ENCODE data around the gene PABPN1L. TPM values are rescaled to one million over a fixed set of nuclear protein-coding genes. Genes with fewer than 3 reads are reported as not detected.

Gene PABPN1L, protein sequence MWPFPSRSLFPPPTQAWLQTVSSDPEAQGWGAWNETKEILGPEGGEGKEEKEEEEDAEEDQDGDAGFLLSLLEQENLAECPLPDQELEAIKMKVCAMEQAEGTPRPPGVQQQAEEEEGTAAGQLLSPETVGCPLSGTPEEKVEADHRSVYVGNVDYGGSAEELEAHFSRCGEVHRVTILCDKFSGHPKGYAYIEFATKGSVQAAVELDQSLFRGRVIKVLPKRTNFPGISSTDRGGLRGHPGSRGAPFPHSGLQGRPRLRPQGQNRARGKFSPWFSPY
- not detected for total RNA-seq

DNA sequence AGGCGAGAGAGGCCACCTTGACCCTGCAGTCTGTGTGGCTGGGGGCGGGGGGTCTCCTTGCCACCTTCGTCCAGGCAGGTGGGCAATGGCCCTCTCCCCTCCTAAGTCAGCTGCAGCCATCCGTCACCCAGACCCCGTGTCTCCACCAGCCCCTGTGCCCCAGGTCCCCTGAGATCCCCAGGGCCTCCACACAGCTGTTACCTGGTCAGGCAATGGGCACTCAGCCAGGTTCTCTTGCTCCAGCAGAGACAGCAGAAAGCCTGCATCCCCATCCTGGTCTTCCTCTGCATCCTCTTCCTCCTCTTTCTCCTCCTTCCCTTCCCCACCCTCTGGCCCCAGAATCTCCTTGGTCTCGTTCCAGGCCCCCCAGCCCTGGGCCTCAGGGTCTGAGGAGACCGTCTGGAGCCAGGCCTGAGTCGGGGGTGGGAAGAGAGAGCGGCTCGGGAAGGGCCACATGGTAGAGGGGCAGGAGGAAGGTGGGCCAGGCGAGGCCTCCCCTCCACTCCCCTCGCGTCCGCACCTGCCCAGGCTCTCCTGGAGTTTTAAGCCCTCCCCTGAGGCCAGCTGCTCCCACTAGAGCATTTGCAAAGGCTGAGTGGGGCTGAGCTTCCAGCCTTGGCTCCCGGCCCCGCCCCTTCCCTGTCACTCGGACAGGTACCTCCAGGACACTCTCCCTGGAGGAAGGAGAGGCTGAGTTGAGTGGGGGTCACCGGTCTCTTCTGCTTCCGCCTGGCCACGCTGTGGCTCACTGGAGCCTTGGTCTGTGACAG lies at the start of gene PABPN1L:
Gene PABPN1L, minus strand, starts transcription at position 510 of the 770 bp plus-strand sequence. Its CDS starts 54 bp downstream, at position 456.
- TF ChIP-seq, protein P1, sequence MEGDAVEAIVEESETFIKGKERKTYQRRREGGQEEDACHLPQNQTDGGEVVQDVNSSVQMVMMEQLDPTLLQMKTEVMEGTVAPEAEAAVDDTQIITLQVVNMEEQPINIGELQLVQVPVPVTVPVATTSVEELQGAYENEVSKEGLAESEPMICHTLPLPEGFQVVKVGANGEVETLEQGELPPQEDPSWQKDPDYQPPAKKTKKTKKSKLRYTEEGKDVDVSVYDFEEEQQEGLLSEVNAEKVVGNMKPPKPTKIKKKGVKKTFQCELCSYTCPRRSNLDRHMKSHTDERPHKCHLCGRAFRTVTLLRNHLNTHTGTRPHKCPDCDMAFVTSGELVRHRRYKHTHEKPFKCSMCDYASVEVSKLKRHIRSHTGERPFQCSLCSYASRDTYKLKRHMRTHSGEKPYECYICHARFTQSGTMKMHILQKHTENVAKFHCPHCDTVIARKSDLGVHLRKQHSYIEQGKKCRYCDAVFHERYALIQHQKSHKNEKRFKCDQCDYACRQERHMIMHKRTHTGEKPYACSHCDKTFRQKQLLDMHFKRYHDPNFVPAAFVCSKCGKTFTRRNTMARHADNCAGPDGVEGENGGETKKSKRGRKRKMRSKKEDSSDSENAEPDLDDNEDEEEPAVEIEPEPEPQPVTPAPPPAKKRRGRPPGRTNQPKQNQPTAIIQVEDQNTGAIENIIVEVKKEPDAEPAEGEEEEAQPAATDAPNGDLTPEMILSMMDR (IDR thresholded peaks at IDR 0.05), result no peak
- no peaks in the 10 kb centered on the region for H3K27me3 ChIP-seq
- H3K4me3 ChIP-seq, result no peak within 1 kb of the TSS

DNA sequence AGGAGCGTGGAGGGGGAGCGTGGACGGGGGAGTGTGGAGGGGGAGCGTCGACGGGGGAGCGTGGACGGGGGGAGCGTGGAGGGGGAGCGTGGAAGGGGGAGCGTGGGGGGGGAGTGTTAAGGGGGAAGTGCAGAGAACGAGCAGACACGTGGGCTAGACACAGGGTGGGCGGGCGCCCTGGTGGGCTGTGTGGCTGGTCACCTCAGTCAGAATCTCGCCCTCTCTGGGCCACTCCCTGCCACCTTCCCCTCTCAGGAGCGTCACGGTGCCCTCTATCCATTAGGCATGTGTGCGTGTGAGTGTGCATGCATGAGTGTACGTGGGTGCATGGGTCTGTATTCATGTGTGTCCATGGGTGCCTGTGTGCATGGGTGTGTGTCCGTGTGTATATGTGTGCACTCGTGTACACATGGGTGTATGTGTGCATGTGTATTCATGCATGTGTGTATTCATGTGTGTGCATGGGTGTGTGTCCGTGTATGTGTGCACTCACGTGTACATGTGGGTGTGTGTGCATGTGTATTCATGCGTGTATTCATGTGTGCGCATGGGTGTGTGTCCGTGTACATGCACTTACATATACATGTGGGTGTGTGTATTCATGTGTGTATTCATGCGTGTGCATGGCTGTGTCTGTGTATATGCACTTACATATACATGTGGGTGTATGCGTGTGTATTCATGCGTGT lies 49.3 kb upstream of the PABPN1L start:
- Histone ChIP-seq H3K9me3 (no peaks in the 10 kb centered on the region), H3K27me3 (no peaks in the 10 kb centered on the region), H3K4me3 (no peak overlapping the region), H3K36me3 (no peaks in the 10 kb centered on the region), H3K4me1 (peaks cover 0 to 28% of the 10 kb centered on the region in 2 donors), H3K27ac (no peak overlapping the region)
- DNase-seq (ENCODE audit: low spot score), result no peak
- TF ChIP-seq, protein P1 (IDR thresholded peaks at IDR 0.05), result no peak

More for the DNA sequence above, at the start of gene PABPN1L:
- no peak within 1 kb of the TSS for H3K27ac ChIP-seq
- peaks cover 16% of the 10 kb centered on the region for H3K36me3 ChIP-seq
- peaks cover 0 to 7% of the 10 kb centered on the region in 2 donors for H3K4me1 ChIP-seq
- DNase-seq (ENCODE audit: low spot score), result no peak
- H3K9me3 ChIP-seq, result no peaks in the 10 kb centered on the region

DNA sequence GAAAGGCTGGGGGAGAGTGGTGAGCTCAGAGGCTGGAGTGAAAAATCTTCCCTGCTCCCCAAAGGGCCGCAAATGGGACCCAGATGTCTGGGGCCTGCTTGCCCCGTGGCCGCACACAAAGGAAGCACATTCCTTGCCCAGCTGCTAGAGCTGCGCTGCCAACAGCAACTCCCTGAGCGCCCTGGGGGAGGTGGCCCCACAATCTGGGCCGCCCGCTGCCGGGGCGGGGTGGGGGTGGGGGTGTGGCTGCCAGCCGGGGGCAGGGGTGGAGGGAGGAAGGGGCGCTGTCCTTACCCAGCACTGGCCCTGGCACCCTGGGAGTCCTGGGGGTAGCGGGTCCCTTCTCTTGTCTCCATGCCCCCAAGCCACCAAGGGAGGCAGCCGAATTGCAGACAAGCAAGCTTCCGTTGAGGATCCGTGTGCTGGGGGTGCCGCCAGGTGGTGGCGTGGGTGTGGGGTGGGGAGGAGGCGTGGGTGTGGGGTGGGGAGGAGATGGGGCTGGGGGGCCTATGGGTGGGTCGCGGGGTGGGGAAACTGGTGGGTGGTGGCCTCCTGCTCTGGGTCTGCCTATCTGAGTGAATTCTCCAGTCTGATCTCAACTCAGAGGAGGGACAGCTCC lies 48.4 kb upstream of the PABPN1L start:
- no peak overlapping the region for H3K4me3 ChIP-seq
- no peaks in the 10 kb centered on the region for H3K36me3 ChIP-seq
- no peaks in the 10 kb centered on the region for H3K9me3 ChIP-seq
- TF ChIP-seq, protein P1 (IDR thresholded peaks at IDR 0.05), result no peak
- peak overlapping the region in 1 of 2 donors; percentile 22 for H3K27ac ChIP-seq
- no peaks in the 10 kb centered on the region for H3K27me3 ChIP-seq
- H3K4me1 ChIP-seq, result peaks cover 0 to 28% of the 10 kb centered on the region in 2 donors
- DNase-seq (ENCODE audit: low spot score), result no peak

DNA sequence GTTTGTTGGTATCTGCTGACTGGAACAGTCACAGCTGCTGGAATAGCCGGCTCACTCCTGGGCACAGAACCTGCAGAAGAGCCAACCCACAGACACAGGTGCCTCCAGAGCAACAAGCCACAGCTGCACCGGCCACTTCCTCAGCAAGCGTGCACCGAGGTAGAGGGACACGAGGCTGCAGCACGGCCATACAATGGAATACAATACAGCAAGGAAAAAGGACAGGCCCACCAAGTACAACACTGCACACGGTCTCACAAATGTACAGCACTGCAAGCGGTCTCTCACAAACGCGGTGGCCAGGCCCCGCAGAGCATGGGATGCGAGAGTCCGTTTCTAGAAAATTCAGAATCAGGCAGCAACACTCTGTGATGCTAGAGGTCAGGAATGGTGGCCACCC lies 47.4 kb upstream of the PABPN1L start:
- Histone ChIP-seq H3K4me3 (no peak overlapping the region), H3K9me3 (no peaks in the 10 kb centered on the region), H3K36me3 (no peaks in the 10 kb centered on the region), H3K4me1 (peaks cover 0 to 37% of the 10 kb centered on the region in 2 donors), H3K27me3 (no peaks in the 10 kb centered on the region), H3K27ac (no peak overlapping the region)
- DNase-seq (ENCODE audit: low spot score), result no peak
- TF ChIP-seq, protein P1 (IDR thresholded peaks at IDR 0.05), result no peak

DNA sequence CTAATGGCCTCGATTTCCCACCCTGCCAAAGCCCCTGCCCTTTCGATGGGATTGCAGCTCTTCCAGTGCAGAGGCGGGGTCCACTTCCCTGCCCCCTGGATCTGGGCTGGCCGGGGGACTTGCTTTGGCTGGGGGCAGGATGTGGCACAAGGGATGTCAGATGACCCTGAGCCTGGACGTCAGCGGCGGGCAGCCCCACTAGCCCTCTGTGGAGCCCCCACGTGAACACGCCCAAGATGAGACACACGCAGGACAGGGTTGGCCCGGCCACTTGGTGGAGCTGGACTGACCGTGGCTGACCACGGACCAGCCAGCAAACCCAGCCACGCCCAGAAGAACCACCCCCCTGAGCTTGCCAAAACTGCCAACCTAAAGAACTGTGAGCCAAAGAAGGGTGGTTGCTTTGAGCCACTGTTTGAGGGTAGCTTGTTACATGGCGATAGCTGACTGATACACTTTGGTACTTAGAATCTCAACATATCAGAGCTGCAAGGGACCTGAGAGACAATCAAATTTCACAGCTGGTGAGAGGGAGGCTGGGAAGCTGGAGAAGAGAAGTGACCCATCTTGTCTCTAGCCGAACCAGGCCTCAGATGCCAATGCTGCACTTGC lies 46.6 kb upstream of the PABPN1L start:
- TF ChIP-seq, protein P1 (IDR thresholded peaks at IDR 0.05), result no peak
- peaks cover 0 to 38% of the 10 kb centered on the region in 2 donors for H3K4me1 ChIP-seq
- no peaks in the 10 kb centered on the region for H3K36me3 ChIP-seq
- H3K9me3 ChIP-seq, result no peaks in the 10 kb centered on the region
- no peaks in the 10 kb centered on the region for H3K27me3 ChIP-seq
- DNase-seq (ENCODE audit: low spot score), result no peak
- H3K4me3 ChIP-seq, result no peak overlapping the region
- no peak overlapping the region for H3K27ac ChIP-seq
